GM18507 (cell line): ENCODE results near the gene OR13C8.
A peak's percentile ranks its signal among the peaks of the same experiment; 100 is the strongest.
"Not testable (repeated sequence)": the region's sequence is repeated elsewhere in the genome, so short reads cannot be mapped to it uniquely, and the experiment has no call there.

ENCODE experiments used
- DNase-seq: peaks from one replicate; pipeline ENCODE4 v3.0.0; 2011; ENCODE audit warnings: low read depth; ENCODE audit not compliant: insufficient read length; ENCODE audit errors: extremely low spot score
- FAIRE-seq: peaks from 2 replicates; lab custom pipeline; 2011; peaks lifted over from hg19 to GRCh38; lab: Jason Lieb, UNC

The OR13C8 gene, protein sequence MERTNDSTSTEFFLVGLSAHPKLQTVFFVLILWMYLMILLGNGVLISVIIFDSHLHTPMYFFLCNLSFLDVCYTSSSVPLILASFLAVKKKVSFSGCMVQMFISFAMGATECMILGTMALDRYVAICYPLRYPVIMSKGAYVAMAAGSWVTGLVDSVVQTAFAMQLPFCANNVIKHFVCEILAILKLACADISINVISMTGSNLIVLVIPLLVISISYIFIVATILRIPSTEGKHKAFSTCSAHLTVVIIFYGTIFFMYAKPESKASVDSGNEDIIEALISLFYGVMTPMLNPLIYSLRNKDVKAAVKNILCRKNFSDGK

DNA sequence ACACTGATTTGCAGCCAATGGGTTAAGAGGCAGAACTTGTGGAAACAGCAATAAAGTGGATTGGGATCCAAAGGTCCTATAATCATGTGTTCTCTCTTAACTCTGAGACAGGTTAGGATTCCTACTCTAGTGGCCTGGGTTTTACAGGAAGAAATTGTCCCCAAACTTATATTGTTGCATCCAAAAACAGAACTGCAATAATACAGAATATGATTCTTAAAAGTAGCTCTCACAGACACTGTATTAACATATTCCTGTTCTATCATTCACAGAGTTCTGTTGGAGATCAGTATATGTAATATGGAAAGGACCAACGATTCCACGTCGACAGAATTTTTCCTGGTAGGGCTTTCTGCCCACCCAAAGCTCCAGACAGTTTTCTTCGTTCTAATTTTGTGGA, at the start of gene OR13C8:
OR13C8 (plus strand) TSS at position 301 of the 400 bp plus-strand sequence; CDS start at position 301, 0 bp downstream.
- FAIRE-seq (no peak), DNase-seq (no peak)

DNA sequence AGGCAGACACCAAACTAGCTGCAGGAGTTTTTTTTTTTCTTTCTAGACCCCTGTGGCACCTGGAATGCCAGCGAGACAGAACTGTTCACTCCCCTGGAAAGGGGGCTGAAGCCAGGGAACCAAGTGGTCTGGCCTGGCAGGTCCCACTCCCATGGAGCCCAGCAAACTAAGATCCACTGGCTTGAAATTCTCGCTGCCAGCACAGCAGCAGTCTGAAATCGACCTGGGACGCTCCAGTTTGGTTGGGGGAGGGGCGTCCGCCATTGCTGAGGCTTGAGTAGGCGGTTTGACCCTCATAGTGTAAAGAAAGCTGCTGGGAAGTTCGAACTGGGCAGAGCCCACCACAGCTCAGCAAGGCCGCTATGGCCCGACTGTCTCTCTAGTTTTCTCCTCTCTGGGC, 48.7 kb upstream of the OR13C8 start:
- not testable (repeated sequence) for DNase-seq, FAIRE-seq

DNA sequence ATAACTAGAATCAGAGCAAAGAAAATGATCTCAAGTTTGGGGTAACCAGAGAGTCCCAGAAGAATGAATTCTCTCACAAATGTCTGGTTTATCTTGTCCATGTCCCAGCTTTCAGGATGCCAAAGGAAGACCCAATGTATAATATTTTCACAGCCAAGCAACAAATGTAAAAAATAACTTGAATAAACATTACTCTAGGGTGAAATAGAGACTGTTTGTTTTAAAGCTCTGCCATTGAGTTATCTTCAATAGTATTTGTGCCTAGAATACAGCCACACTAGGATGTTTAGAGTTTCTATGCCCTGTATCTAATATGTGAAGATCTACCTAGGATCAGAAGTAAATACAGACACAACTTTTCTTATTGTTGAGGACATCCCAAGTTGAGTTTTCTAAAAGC, 41.9 kb upstream of the OR13C8 start, which contains the start of gene OR13C4:
OR13C4 (minus strand) TSS at position 101 of the 400 bp plus-strand sequence; CDS start at position 101, 0 bp downstream.
- FAIRE-seq (no peak), DNase-seq (no peak)

DNA sequence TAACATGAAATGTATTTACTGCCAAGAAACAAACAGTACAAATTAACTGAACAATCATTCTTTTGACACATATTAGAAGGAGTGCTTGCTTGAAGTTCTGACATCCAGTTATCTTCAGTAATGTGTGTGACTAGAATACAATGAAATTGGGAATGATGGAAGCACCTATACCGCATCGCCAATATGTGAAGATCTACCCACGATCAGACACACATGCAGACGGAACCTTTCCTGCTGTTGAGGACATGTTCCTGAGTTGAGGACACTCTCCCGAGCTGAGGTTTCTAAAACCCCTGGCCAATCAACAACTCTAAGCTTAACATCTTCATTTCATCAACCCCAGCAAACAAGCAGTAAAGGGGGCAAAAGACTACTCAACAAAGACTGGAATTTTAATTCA, 32.2 kb upstream of the OR13C8 start, which contains the start of gene OR13C3:
OR13C3 (minus strand) TSS at position 101 of the 400 bp plus-strand sequence. CDS start 133 bp downstream, outside the sequence.
- DNase-seq (no peak), FAIRE-seq (no peak)

DNA sequence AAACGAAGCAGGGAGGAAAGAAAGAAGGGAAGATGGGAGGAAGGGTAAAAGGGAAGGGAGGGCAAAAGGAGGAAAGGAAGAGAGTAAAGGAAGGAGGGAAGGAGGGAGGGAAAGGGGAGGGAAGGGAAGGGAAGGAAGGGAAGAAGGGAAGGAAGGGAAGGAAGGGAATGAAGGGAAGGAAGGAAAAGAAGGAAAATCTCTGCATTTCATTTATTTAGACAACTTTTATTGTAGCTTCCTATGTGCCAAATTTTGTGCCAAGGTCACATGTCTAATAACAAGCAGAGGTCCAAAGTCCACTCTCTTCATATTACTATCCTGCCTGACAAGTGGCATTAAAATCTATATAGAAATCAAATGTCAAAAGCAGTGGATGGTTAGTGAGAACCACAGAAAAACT, 29.7 kb upstream of the OR13C8 start:
- FAIRE-seq, result no peak
- no peak for DNase-seq

DNA sequence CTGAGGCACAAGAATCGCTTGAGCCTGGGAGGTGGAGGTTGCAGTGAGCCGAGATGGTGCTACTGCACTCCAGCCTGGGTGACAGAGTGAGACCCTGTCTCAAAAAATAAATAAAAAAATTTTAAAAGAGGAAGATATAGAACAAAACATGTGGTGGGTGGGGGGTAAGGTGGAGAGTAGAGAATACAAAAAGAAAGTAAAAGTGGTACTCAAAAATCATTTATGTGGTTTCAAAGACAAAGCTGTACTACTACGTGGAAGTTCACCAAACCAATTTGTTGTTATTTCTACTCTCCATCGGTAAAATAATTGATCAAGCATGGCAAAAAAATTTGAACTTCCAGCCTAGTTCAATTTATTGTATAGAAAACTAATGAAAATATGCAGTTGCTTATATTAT, 24.3 kb upstream of the OR13C8 start:
- FAIRE-seq (no peak), DNase-seq (no peak)

DNA sequence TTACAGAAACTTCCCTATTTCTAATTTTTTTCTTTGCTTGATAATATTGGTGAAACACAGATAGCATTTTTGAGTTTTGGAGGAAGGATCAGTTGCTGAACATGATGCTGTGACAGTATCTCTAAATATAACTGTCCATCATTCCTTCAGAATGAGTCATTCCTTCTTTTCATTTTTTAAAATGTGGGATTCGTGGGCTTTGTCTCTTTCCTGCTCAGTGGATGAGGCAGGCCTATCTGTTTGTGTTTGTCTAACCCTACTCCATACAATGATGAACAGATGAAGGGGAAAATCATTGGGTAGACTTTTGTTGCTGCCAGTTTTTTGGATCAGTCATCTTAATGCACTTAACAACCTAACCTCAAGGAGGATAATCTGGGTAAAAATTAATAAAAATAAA, 15.7 kb upstream of the OR13C8 start:
- FAIRE-seq, result no peak

DNA sequence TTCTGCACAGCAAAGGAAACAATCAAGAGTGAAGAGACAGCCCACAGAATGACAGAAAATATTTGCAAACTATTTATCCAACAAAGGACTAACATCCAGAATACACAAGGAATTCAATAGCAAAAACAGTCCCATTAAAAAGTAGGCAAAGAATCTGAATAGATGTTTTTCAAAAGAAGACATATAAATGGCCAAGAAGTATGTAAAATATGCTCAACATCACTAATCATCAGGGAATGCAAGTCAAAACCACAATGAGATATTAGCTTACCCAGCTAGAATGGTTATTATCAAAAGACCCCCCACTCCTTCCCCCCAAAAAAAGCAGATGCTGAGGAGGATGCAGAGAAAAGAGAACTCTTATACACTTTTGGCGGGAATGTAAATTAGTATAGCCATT, 13.4 kb upstream of the OR13C8 start:
- DNase-seq (no peak), FAIRE-seq (no peak)

More for the DNA sequence above, 15.7 kb upstream of the OR13C8 start:
- DNase-seq, result no peak

DNA sequence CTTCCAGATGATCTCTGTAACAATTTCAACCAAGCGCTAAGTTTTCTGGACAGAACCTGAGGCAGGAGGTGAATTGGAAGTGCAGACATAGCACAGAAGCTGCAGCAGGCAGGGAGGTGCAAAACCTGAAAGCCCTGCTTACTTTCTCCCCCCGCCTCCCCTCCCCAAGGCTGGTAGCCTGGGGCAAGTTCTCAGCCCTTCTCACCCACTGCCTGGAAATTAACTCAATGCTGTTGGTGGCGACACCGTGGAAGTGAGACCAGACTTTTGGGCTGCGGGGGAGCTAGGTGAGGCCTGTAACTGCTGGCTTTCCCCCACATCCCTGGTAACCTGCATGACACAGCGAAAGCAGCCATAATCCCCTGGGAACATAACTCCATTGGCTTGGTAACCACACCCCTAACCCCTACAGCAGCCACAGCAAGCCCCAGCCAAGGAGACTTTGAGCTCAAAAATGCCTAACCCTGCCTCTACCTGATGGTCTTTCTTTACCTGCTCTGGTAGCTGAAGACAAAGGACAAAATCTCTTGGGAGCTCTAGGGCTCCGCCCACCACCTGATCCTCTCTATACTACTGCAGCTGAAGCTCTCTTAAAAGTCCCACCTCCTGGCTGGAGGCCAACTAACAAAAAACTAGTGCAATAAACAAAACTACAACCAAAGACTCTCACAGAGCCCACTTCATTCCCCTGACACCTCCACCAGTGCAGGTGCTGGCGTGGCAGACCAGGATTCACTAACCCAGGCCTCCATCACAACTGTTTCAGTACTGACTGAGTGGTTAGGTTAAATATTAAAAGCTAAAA, 11.9 kb upstream of the OR13C8 start:
- FAIRE-seq, result peak; percentile 35

DNA sequence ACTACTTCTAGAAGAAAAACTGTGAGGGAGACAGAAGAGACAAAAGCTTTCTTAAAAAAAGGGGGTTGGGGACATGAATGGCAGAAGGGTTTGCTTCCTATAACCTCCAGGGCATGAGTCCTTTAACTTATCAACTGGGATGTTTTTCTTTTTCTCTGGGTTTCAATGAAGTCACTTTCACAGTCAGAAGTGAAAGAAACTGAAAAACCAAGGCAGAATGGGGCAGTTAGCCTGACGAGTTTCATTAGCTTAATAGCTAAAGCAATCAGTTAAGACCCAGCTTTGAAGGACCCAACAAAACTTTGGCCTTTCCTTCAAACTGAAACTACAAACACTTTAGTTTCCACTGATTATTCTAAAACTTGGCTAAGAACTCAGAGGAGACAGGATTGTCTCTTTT, 4.6 kb upstream of the OR13C8 start:
- DNase-seq (no peak), FAIRE-seq (no peak)

More for the DNA sequence above, 11.9 kb upstream of the OR13C8 start:
- DNase-seq, result no peak

DNA sequence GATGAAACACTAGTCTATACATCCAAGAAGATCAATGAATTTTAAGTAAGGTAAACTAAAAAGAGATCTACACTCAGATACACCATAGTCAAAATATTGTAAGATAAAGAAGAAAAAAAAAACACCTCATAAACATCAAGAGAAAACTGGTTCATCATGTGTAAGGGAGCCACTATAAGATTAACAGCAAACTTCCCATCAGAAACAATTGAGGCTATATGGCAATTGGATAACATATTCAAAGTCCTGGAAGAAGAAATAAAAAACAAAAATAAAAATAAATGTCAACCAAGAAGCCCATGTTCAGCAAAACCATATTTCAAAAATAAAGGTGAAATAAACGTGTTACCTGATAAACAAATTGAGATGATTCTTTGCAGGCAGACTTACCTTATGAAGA, 3.6 kb downstream of the OR13C8 start:
- no peak for FAIRE-seq

DNA sequence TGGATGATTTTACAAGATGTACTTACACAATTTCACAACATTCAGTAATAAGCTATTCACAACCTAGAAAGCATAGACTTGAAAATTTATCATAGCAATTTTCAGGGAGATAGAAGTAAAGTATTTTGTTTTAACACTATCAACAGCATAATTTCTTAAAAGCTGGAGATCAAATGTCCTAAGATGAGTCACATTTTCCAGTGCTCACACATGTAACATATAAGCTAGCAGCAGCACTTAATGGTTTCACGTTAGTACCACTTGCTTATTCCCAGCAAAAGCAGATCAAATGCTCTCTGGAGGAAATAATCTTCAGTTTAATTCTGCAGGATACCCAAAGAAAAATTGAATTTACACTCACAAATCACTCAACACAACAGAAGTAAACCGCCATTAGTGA, 6.5 kb downstream of the OR13C8 start:
- no peak for FAIRE-seq
- DNase-seq, result no peak

More for the DNA sequence above, 3.6 kb downstream of the OR13C8 start:
- DNase-seq, result no peak

DNA sequence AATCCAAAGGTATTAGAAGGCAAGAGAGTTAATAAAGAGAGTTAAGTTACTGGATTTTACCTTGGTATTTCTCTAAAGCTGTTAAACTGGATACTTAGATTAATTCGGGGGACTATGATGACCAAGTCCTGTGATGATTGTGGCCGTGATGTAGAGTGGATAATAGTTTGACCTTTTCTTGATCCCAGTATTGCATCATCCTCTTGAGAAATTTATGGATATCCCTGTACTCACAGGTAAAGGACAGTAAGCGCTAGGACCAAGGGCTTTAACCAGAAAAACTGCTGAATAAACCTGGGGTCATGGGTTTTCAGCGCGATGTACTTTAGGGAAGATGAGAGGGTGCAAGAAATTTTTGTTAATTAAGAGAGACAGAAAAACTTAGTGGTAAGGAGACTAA, 8.3 kb downstream of the OR13C8 start:
- no peak for DNase-seq
- no peak for FAIRE-seq

DNA sequence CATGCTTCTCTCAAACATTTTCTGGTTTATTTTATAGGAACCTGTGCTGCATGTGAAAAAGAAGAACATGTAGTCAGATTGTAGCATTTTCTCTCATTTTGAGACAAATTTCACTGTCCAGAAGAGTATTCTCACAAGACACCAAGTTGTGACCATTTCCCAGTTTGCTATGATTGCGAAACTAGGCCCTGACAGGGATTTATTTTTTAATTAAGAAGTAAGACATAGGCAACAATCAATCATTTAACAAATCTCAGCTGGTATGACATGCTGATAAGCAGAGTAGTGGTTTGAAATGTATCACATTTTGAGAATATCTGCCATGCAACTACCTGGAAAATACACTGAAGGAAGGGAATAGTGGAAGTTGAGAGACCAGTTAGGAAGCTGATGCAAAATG, 11.6 kb downstream of the OR13C8 start:
- FAIRE-seq (no peak), DNase-seq (no peak)

DNA sequence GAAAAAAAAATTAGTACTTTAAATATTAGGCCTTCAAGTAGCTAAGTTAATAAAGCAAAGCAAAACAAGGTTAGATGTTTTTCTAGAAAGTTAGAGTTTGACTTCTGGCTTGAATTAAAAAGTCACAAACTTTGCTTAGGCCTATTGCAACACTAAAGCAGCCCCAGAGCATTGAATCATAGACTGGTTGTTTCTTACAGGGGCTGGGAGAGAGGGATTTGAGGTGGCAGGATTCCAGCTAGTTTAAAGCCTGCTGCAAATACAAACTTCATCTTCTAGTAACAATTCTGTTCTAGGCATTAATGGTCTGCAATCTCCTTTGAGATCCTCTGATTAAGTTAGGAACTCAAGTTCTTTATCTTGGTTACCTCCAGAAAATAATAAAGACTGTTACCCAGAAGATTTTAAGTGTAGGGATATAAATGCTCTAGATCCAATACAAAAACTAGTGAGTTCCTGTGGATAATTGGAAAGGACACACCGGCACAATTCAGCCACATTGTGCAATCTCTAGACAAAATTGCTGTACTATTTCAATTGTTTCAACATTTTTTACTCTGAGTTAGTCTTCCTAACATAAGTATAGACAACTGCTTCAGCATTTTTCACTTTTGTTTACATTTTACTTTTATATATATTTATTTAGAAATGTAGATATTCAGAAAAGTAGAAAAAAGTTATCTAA, 17.7 kb downstream of the OR13C8 start:
- no peak for FAIRE-seq
- DNase-seq, result no peak

DNA sequence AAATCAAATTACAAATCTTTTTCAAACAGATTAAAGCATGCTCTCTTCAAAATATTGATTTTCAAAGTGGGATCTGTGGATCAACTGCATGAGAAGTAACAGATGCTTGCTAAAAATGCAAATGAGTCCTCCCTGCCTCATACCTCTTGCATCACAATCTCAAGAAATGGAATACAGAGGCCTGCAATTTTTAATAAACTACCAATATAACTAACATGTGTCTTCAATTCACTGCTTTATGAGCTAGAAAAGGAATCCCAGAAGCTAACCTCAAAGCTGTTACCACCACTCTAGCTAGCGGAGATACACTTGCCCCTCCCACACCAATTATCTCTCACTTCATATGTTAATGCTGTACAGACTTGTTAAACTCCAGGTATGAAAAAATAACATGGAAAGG, 20.7 kb downstream of the OR13C8 start:
- no peak for DNase-seq
- no peak for FAIRE-seq

DNA sequence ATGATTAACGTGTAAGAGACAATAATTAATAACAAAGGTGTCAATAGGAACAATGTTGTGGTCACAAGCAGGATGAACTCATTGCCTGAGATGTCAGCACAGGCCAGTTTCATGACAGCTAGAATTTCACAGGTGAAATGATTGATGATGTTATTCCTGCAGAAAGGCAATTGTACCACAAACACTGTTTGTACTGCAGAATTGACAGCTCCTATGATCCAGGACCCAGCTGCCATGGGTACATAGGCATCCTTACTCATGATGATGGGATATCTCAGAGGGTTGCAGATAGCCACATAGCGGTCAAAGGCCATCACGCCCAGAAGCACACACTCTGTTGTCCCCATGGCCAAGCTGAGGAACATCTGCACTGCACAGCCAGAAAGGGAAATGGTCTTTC, 29.8 kb downstream of the OR13C8 start:
- not testable (repeated sequence) for FAIRE-seq

DNA sequence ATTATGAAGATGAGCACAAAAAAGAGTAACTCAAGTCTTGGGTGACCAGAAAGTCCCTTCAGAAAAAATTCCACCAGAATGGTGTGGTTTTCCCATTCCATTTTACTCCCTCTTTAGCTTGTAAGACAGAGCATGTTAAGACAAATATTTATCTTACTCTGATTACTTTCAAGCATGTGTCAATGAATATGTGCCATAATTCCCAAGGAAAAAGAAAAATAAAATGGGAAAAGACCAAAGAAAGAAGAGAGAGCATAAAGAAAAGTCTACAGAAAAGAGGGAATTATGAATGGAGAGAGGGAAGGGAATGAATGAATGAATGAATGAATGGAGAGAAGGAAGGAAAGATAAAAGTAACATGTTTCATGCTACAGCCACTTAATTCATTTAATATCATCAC, 30.3 kb downstream of the OR13C8 start, which contains the start of gene OR13C5:
OR13C5 (minus strand) TSS at position 101 of the 400 bp plus-strand sequence; CDS start at position 101, 0 bp downstream.
- FAIRE-seq, DNase-seq: not testable (repeated sequence)

More for the DNA sequence above, 29.8 kb downstream of the OR13C8 start:
- DNase-seq, result not testable (repeated sequence)

DNA sequence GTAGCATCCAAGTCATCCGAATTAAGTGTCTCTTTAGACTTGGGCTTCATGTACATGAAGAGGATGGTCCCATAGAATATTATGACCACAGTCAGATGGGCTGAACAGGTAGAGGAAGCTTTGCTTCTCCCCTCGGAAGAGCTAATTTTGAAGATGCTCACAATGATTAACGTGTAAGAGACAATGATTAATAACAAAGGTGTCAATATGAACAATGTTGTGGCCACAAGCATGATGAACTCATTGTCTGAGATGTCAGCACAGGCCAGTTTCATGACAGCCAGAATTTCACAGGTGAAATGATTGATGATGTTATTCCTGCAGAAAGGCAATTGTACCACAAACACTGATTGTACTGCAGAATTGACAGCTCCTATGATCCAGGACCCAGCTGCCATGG, 35.8 kb downstream of the OR13C8 start:
- no peak for DNase-seq
- peak; percentile 73 for FAIRE-seq

DNA sequence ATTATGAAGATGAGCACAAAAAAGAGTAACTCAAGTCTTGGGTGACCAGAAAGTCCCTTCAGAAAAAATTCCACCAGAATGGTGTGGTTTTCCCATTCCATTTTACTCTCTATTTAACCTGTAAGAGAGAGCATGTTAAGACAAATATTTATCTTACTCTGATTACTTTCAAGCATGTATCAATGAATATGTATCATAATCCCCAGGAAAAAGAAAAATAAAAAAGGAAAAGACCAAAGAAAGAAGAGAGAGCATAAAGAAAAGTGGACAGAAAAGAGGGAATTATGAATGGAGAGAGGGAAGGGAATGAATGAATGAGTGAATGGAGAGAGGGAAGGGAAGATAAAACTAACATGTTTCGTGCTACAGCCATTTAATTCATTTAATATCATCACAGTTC, 36.6 kb downstream of the OR13C8 start, which contains the start of gene OR13C2:
OR13C2 (minus strand) TSS at position 101 of the 400 bp plus-strand sequence; CDS start at position 101, 0 bp downstream.
- FAIRE-seq, result peak; percentile 38
- not testable (repeated sequence) for DNase-seq
